H1 (cell line): ENCODE results near the gene LYRM4. TPM values are rescaled to one million over a fixed set of nuclear protein-coding genes. Genes with fewer than 3 reads are reported as not detected.

Experiments
- CTCF ChIA-PET: fragments of 300-600 bp; sonication (Branson Sonifier 250); formaldehyde crosslinking; loops from one replicate; lab custom pipeline; 2021; ENCODE audit not compliant: partially characterized antibody; lab: Charles Lee
- POLR2A ChIA-PET: fragments of 300-600 bp; sonication (Branson Sonifier 250); formaldehyde crosslinking; loops from one replicate; lab custom pipeline; 2021; ENCODE audit warnings: inconsistent platforms; ENCODE audit not compliant: partially characterized antibody; lab: Charles Lee
- DNase-seq, 2 experiments: peaks; one replicate each; pipeline versions ENCODE4 v3.0.0 to v3.0.0-alpha.2; 2010 to 2022; ENCODE audit warnings: low spot score in 2 of 2, low read depth in 1 of 2, mixed read lengths in 1 of 2
- FAIRE-seq: peaks from 2 replicates; lab custom pipeline; 2011; peaks lifted over from hg19 to GRCh38; lab: Jason Lieb, UNC
- H2AFZ ChIP-seq: 2 replicates; pipeline ENCODE4 v1.8.1; 2012; ENCODE audit warnings: low read length, inconsistent platforms
- H2AK5ac ChIP-seq: 2 replicates; pipeline ENCODE4 v1.6.1; 2013; ENCODE audit warnings: low read depth, low read length
- H2BK120ac ChIP-seq: replicated peaks from 2 replicates; pipeline ENCODE3; 2013; ENCODE audit warnings: low read depth, low read length, inconsistent platforms
- H2BK12ac ChIP-seq: 2 replicates; pipeline ENCODE4 v1.6.1; 2013; ENCODE audit warnings: low read depth, low read length
- H2BK15ac ChIP-seq: 2 replicates; pipeline ENCODE4 v1.6.1; 2013; ENCODE audit warnings: low read length
- H2BK20ac ChIP-seq: 2 replicates; pipeline ENCODE4 v1.6.1; 2013; ENCODE audit warnings: low read length
- H2BK5ac ChIP-seq: 2 replicates; pipeline ENCODE4 v1.6.1; 2013; ENCODE audit warnings: low read depth, low read length
- H3K14ac ChIP-seq: 2 replicates; pipeline ENCODE4 v1.6.1; 2013; ENCODE audit warnings: inconsistent platforms; ENCODE audit not compliant: insufficient read length
- H3K18ac ChIP-seq: 2 replicates; pipeline ENCODE4 v1.6.1; 2013; ENCODE audit warnings: low read length; ENCODE audit errors: extremely low read depth
- H3K23ac ChIP-seq: 2 replicates; pipeline ENCODE4 v1.6.1; 2013; ENCODE audit warnings: inconsistent platforms; ENCODE audit not compliant: insufficient read length
- H3K23me2 ChIP-seq: 2 replicates; pipeline ENCODE4 v1.6.1; 2013; ENCODE audit warnings: low read depth, low read length
- H3K27ac ChIP-seq: 2 replicates; pipeline ENCODE4 v1.6.1; 2011; ENCODE audit warnings: low read depth, low read length, inconsistent platforms
- H3K27me3 ChIP-seq, 4 experiments: replicated peaks in 1 of 4; 1 replicate in 1 of 4; 2 replicates in 3 of 4; pipeline versions ENCODE4 v1.6.1 to v1.8.1; 2011 to 2013; ENCODE audit warnings: low read length in 3 of 4, mild to moderate bottlenecking in 3 of 4, inconsistent platforms in 2 of 4, mixed read lengths in 2 of 4, moderate library complexity in 1 of 4; ENCODE audit not compliant: control insufficient read depth in 3 of 4, insufficient read depth in 3 of 4; ENCODE audit errors: extremely low read depth in 1 of 4
- H3K36me3 ChIP-seq, 4 experiments: 2 replicates each; pipeline versions ENCODE4 v1.6.1 to v1.8.1; 2011 to 2013; ENCODE audit warnings: mild to moderate bottlenecking in 4 of 4, low read length in 3 of 4, moderate library complexity in 2 of 4, control low read depth in 1 of 4, inconsistent platforms in 1 of 4; ENCODE audit not compliant: insufficient read depth in 4 of 4, control insufficient read depth in 2 of 4
- H3K4ac ChIP-seq: replicated peaks from 2 replicates; pipeline ENCODE3; 2013; ENCODE audit warnings: low read length, low read depth, mixed read lengths, inconsistent platforms; ENCODE audit not compliant: insufficient read length
- H3K4me1 ChIP-seq, 4 experiments: replicated peaks in 1 of 4; 1 replicate in 1 of 4; 2 replicates in 3 of 4; pipeline versions ENCODE4 v1.6.1 to v1.8.1; 2011 to 2013; ENCODE audit warnings: low read length in 3 of 4, inconsistent platforms in 2 of 4, mixed read lengths in 1 of 4; ENCODE audit not compliant: insufficient read depth in 4 of 4, control insufficient read depth in 3 of 4
- H3K4me2 ChIP-seq, 2 experiments: 2 replicates each; pipeline versions ENCODE4 v1.6.1 to v1.8.1; 2011 to 2013; ENCODE audit warnings: low read depth in 2 of 2, low read length in 2 of 2, control low read depth in 1 of 2, inconsistent platforms in 1 of 2, mild to moderate bottlenecking in 1 of 2; ENCODE audit not compliant: insufficient read depth in 1 of 2
- H3K4me3 ChIP-seq, 4 experiments: fragments of 200-600, 300-600 bp in 1 of 4; sonication (generic), shearing (Covaris generic), sonication (Bioruptor Twin) in 1 of 4; 2 replicates each; pipeline versions ENCODE4 v1.5.1 to v1.8.1; 2011 to 2016; ENCODE audit warnings: low read length in 4 of 4, low read depth in 3 of 4, control low read depth in 2 of 4, inconsistent platforms in 2 of 4, mild to moderate bottlenecking in 2 of 4, mixed read lengths in 1 of 4, moderate library complexity in 1 of 4; ENCODE audit not compliant: insufficient read depth in 2 of 4; ENCODE audit errors: extremely low read depth in 1 of 4
- H3K56ac ChIP-seq: replicated peaks from 2 replicates; pipeline ENCODE3; 2013; ENCODE audit warnings: low read depth, mild to moderate bottlenecking, mixed read lengths, low read length, inconsistent platforms; ENCODE audit not compliant: insufficient read length
- H3K79me1 ChIP-seq: 2 replicates; pipeline ENCODE4 v1.6.1; 2013; ENCODE audit warnings: low read depth, low read length, control low read depth
- H3K79me2 ChIP-seq, 2 experiments: 2 replicates each; pipeline versions ENCODE4 v1.6.1 to v1.8.1; 2012 to 2013; ENCODE audit warnings: low read length in 2 of 2, mild to moderate bottlenecking in 2 of 2, inconsistent platforms in 1 of 2; ENCODE audit not compliant: insufficient read depth in 2 of 2, control insufficient read depth in 1 of 2
- H3K9ac ChIP-seq, 4 experiments: replicated peaks in 1 of 4; 1 replicate in 1 of 4; 2 replicates in 3 of 4; pipeline versions ENCODE4 v1.6.1 to v1.8.1; 2011 to 2013; ENCODE audit warnings: low read depth in 3 of 4, low read length in 3 of 4, control low read depth in 2 of 4, mild to moderate bottlenecking in 2 of 4, moderate library complexity in 2 of 4, inconsistent platforms in 1 of 4; ENCODE audit errors: extremely low read depth in 1 of 4
- H3K9me3 ChIP-seq, 2 experiments: 2 replicates each; pipeline versions ENCODE4 v1.6.1 to v1.8.1; 2012 to 2013; ENCODE audit warnings: mild to moderate bottlenecking in 2 of 2, moderate library complexity in 2 of 2, control low read depth in 1 of 2, inconsistent platforms in 1 of 2, low read depth in 1 of 2, low read length in 1 of 2, mixed read lengths in 1 of 2; ENCODE audit not compliant: insufficient read depth in 2 of 2
- H4K20me1 ChIP-seq, 2 experiments: replicated peaks in 1 of 2; 2 replicates each; pipeline versions ENCODE3 to v1.8.1; 2011 to 2013; ENCODE audit warnings: inconsistent platforms in 2 of 2, low read length in 2 of 2, mild to moderate bottlenecking in 1 of 2; ENCODE audit not compliant: insufficient read depth in 2 of 2, control insufficient read depth in 1 of 2
- H4K5ac ChIP-seq: 2 replicates; pipeline ENCODE4 v1.6.1; 2013; ENCODE audit warnings: low read length, low read depth, mixed read lengths, inconsistent platforms; ENCODE audit not compliant: insufficient read length
- H4K8ac ChIP-seq: 2 replicates; pipeline ENCODE4 v1.8.0; 2013; ENCODE audit warnings: mild to moderate bottlenecking, moderate library complexity, low read length, inconsistent platforms; ENCODE audit not compliant: insufficient read depth; ENCODE audit errors: extremely low read depth
- H4K91ac ChIP-seq: replicated peaks from 2 replicates; pipeline ENCODE3; 2013; ENCODE audit warnings: low read length, mixed read lengths, inconsistent platforms; ENCODE audit not compliant: insufficient read length
- ATF2 ChIP-seq: IDR thresholded peaks from 2 replicates; pipeline ENCODE4 v1.6.1; 2012; ENCODE audit warnings: low read length, inconsistent platforms
- BACH1 ChIP-seq: IDR thresholded peaks from 2 replicates; pipeline ENCODE4 v1.6.1; 2012; ENCODE audit warnings: low read length, improper control_type of control experiment
- EGR1 ChIP-seq: IDR thresholded peaks from 2 replicates; pipeline ENCODE4 v1.6.1; 2011; ENCODE audit warnings: low read depth, low read length, borderline replicate concordance
- GTF2F1 ChIP-seq: IDR thresholded peaks from 2 replicates; pipeline ENCODE4 v1.6.1; 2012; ENCODE audit warnings: low read depth, low read length, improper control_type of control experiment, borderline replicate concordance
- JUN ChIP-seq: IDR thresholded peaks from 2 replicates; pipeline ENCODE4 v1.6.1; 2011; ENCODE audit warnings: low read depth, mild to moderate bottlenecking, improper control_type of control experiment, low read length
- KDM4A ChIP-seq: IDR thresholded peaks from one replicate; pipeline ENCODE4 v1.7.1; 2012; ENCODE audit warnings: low read depth, mild to moderate bottlenecking, moderate library complexity, low read length, inconsistent platforms; ENCODE audit not compliant: severe bottlenecking
- NRF1 ChIP-seq: IDR thresholded peaks from 2 replicates; pipeline ENCODE4 v1.6.1; 2011; ENCODE audit warnings: mild to moderate bottlenecking, low read depth, low read length, improper control_type of control experiment
- RBBP5 ChIP-seq: IDR thresholded peaks from 2 replicates; pipeline ENCODE4 v1.7.1; 2012; ENCODE audit warnings: low read depth, mild to moderate bottlenecking, inconsistent platforms, low read length, moderate library complexity, borderline replicate concordance
- TAF1 ChIP-seq: IDR thresholded peaks from 2 replicates; pipeline ENCODE4 v1.6.1; 2011; ENCODE audit warnings: mild to moderate bottlenecking, low read depth, low read length
- TAF7 ChIP-seq: optimal IDR thresholded peaks from 2 replicates; pipeline ENCODE3; 2011; ENCODE audit warnings: low read depth, mild to moderate bottlenecking, inconsistent platforms, low read length, moderate library complexity, borderline replicate concordance
- TEAD4 ChIP-seq: IDR thresholded peaks from 2 replicates; pipeline ENCODE4 v1.6.1; 2012; ENCODE audit warnings: low read depth, low read length, inconsistent platforms, mixed read lengths
- YY1 ChIP-seq: IDR thresholded peaks from 2 replicates; pipeline ENCODE4 v1.6.1; 2011; ENCODE audit warnings: low read depth, mild to moderate bottlenecking, low read length
- WGBS, 2 experiments: shearing (Covaris generic) in 1 of 2; methylation state at CpG; one replicate each; pipeline versions ENCODE4 v1.1.6 to v1.1.7; 2013 to 2015; ENCODE audit warnings: low lambda C conversion rate in 2 of 2, mixed read lengths in 2 of 2, inconsistent platforms in 1 of 2, low coverage in 1 of 2, missing lambda C conversion rate in 1 of 2; ENCODE audit not compliant: insufficient replicate concordance in 2 of 2, insufficient coverage in 1 of 2, insufficient read length in 1 of 2; ENCODE audit errors: extremely low coverage in 1 of 2, missing lambda C conversion rate in 1 of 2; 5-methylcytosine and 5-hydroxymethylcytosine counted together
- polyA plus RNA-seq, 7 experiments: library from polyadenylated mRNA; depleted of rRNA in 3 of 7; stranded (reverse) in 5 of 7; unstranded in 2 of 7; fragments of >200 nt in 5 of 7; fragments of 200-250 nt in 2 of 7; gene quantifications; 1 replicate in 5 of 7; 2 replicates in 1 of 7; 4 replicates in 1 of 7; pipeline versions ENCODE4 v1.2.1 to v1.2.3, GENCODE V29; 2011 to 2013; ENCODE audit warnings: missing spikeins in 2 of 7, mixed read lengths in 2 of 7
- total RNA-seq: library from RNA; stranded (reverse); fragmentation: NEBNext Ultra II Directional; extraction: Animal tissue kit (Norgen Biotek cat#: 25700); gene quantifications from 2 replicates; pipeline ENCODE4 v1.2.1, GENCODE V29; 2021
- TF ChIP-seq, protein P1 (sequence below): IDR thresholded peaks from 2 replicates; pipeline ENCODE4 v1.6.1; 2012; ENCODE audit warnings: inconsistent platforms

Gene LYRM4
- total and polyA plus RNA-seq, 2 of the 8 experiments (the other 6 are each of a cell fraction or from before 2014, with no cell fraction given), result 56.6 to 62.8 TPM

DNA sequence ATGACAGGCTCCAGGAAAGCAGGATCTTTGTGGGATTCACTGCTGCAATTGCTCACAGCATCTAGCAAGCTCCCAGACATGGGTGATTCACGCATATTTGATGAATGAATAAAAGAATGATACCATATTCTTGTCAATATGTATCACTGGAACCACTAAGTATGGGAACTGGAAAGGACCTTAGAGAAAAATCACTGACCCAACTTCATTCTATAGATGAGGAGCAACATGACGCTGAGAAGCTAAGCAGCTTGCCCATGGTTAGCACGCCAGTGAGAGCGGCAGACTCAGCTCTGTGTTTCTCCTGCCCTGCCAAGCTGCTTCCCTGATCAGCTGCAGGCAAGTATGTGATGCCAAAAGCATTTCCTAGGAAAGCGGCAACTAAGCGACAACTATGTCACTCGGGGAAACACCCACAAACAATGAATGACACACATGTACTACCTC is 108.8 kb downstream of the LYRM4 start:
- H2AFZ ChIP-seq, result no peak overlapping the region
- no peaks in the 10 kb centered on the region for H3K23me2 ChIP-seq
- H3K36me3 ChIP-seq, result no peaks in the 10 kb centered on the region
- H3K79me1 ChIP-seq, result no peaks in the 10 kb centered on the region
- H4K91ac ChIP-seq, result no peak overlapping the region
- H2BK5ac ChIP-seq, result no peak overlapping the region
- H4K5ac ChIP-seq, result no peak overlapping the region
- H3K4me2 ChIP-seq, result no peak overlapping the region
- POLR2A ChIA-PET, result interaction anchor here (1.5 kb wide), 1 partner anchor 8 kb away, joined by 3 read pairs; no protein-coding TSS in a partner anchor
- H3K56ac ChIP-seq, result no peak overlapping the region
- no peak overlapping the region for H2AK5ac ChIP-seq
- no peak overlapping the region for H3K4me3 ChIP-seq
- H3K4me1 ChIP-seq, result no peaks in the 10 kb centered on the region
- no peaks in the 10 kb centered on the region for H3K9me3 ChIP-seq
- no peak overlapping the region for H2BK20ac ChIP-seq
- H3K79me2 ChIP-seq, result no peaks in the 10 kb centered on the region
- no peak overlapping the region for H3K27ac ChIP-seq
- H4K8ac ChIP-seq, result no peak overlapping the region
- CTCF ChIA-PET, result interaction anchor here (0.7 to 14.2 kb wide), 5 partner anchors 8 to 228 kb away, joined by 3 to 256 read pairs (median 3); no protein-coding TSS in a partner anchor
- H2BK120ac ChIP-seq, result no peak overlapping the region
- no peak overlapping the region for H3K4ac ChIP-seq
- no peak overlapping the region for H3K18ac ChIP-seq
- H2BK12ac ChIP-seq, result no peak overlapping the region
- WGBS, 2 experiments, result 88% methylated on average over 7 of the region's 7 CpGs; no CpG with 5 or more reads in 1 of the 2 experiments
- FAIRE-seq (no peak), DNase-seq (no peak)
- no peaks in the 10 kb centered on the region for H3K27me3 ChIP-seq
- peaks cover 0 to 14% of the 10 kb centered on the region in 2 experiments for H4K20me1 ChIP-seq
- H3K23ac ChIP-seq, result no peak overlapping the region
- no peak overlapping the region for H2BK15ac ChIP-seq
- H3K14ac ChIP-seq, result no peak overlapping the region
- H3K9ac ChIP-seq, result no peak overlapping the region
- TF ChIP-seq YY1, result no peak
- TF ChIP-seq, protein P1, sequence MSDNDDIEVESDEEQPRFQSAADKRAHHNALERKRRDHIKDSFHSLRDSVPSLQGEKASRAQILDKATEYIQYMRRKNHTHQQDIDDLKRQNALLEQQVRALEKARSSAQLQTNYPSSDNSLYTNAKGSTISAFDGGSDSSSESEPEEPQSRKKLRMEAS, result no peak
- TF ChIP-seq GTF2F1, result no peak
- no peak for TF ChIP-seq TAF1
- no peak for TF ChIP-seq NRF1
- no peak for TF ChIP-seq BACH1
- no peak for TF ChIP-seq TAF7
- TF ChIP-seq ATF2, result no peak
- TF ChIP-seq EGR1, result no peak
- TF ChIP-seq TEAD4, result no peak
- no peak for TF ChIP-seq KDM4A
- TF ChIP-seq JUN, result no peak
- no peak for TF ChIP-seq RBBP5
